GM23338 (cell line): Measurements from ENCODE around the gene GADD45GIP1. TPM values are rescaled to one million over a fixed set of nuclear protein-coding genes. Genes with fewer than 3 reads are reported as not detected.
A peak's percentile ranks its signal among the peaks of the same experiment; 100 is the strongest.

ENCODE experiments used
- ATAC-seq: fragments of 200-7000 bp; cut with Tn5 transposase; 3 replicates; pipeline ENCODE4 v1.9.1; 2020
- DNase-seq: peaks from one replicate; pipeline ENCODE4 v3.0.0-alpha.2; 2015; ENCODE audit warnings: low spot score
- H2AFZ ChIP-seq: fragments of 200-600 bp; sonication (generic); 2 replicates; pipeline ENCODE4 v1.8.0; 2016; ENCODE audit warnings: antibody characterized with exemption, mild to moderate bottlenecking, moderate library complexity
- H3F3A ChIP-seq: fragments of 200-600 bp; sonication (generic); replicated peaks from 2 replicates; pipeline ENCODE4 v1.8.0; 2017; ENCODE audit warnings: antibody characterized with exemption, mixed run types, low read depth
- H3K27ac ChIP-seq: fragments of 200-600 bp; sonication (generic); 2 replicates; pipeline ENCODE4 v1.6.1; 2016; ENCODE audit warnings: low read depth
- H3K27me3 ChIP-seq: fragments of 200-600 bp; sonication (generic); 2 replicates; pipeline ENCODE4 v1.8.0; 2016; ENCODE audit warnings: mild to moderate bottlenecking, mixed run types, moderate library complexity; ENCODE audit not compliant: insufficient read depth
- H3K36me3 ChIP-seq: fragments of 200-600 bp; sonication (generic); 2 replicates; pipeline ENCODE4 v1.8.0; 2016; ENCODE audit warnings: mild to moderate bottlenecking; ENCODE audit not compliant: insufficient read depth
- H3K4me1 ChIP-seq: fragments of 200-600 bp; sonication (generic); 2 replicates; pipeline ENCODE4 v1.8.0; 2016; ENCODE audit warnings: mild to moderate bottlenecking, moderate library complexity; ENCODE audit not compliant: insufficient read depth
- H3K4me2 ChIP-seq: fragments of 200-600 bp; sonication (generic); 2 replicates; pipeline ENCODE4 v1.7.1; 2017; ENCODE audit warnings: mixed run types
- H3K4me3 ChIP-seq: fragments of 200-600 bp; sonication (generic); 2 replicates; pipeline ENCODE4 v1.6.1; 2016; ENCODE audit warnings: mixed run types
- H3K79me2 ChIP-seq: fragments of 200-600 bp; sonication (generic); replicated peaks from 2 replicates; pipeline ENCODE4 v1.8.0; 2017; ENCODE audit warnings: mild to moderate bottlenecking; ENCODE audit not compliant: insufficient read depth
- H3K9me2 ChIP-seq: fragments of 200-600 bp; sonication (generic); 2 replicates; pipeline ENCODE4 v1.8.0; 2017; ENCODE audit not compliant: insufficient read depth
- H4K20me1 ChIP-seq: fragments of 200-600 bp; sonication (generic); replicated peaks from 2 replicates; pipeline ENCODE4 v1.8.0; 2017; ENCODE audit warnings: mild to moderate bottlenecking; ENCODE audit not compliant: insufficient read depth
- H3K27ac Mint-ChIP-seq: 2 replicates; pipeline ENCODE4 v1.8.0; 2020; ENCODE audit warnings: inconsistent platforms, mild to moderate bottlenecking, moderate library complexity, mixed read lengths
- H3K27me3 Mint-ChIP-seq: 3 replicates; pipeline ENCODE4 v1.8.0; 2022; ENCODE audit warnings: low read depth, mild to moderate bottlenecking, moderate library complexity, mixed read lengths, inconsistent platforms; ENCODE audit not compliant: insufficient read depth, poor library complexity
- H3K36me3 Mint-ChIP-seq: 3 replicates; pipeline ENCODE4 v1.8.0; 2021; ENCODE audit warnings: low read depth, mild to moderate bottlenecking, inconsistent platforms, moderate library complexity, mixed read lengths
- H3K4me1 Mint-ChIP-seq: 3 replicates; pipeline ENCODE4 v1.8.0; 2020; ENCODE audit warnings: mild to moderate bottlenecking, inconsistent platforms, mixed read lengths
- H3K4me3 Mint-ChIP-seq: 3 replicates; pipeline ENCODE4 v1.8.0; 2021; ENCODE audit warnings: moderate library complexity, mild to moderate bottlenecking, inconsistent platforms, mixed read lengths
- H3K9me3 Mint-ChIP-seq: 3 replicates; pipeline ENCODE4 v1.8.0; 2020; ENCODE audit warnings: moderate library complexity, mild to moderate bottlenecking, inconsistent platforms, mixed read lengths
- EZH2 ChIP-seq: fragments of 200-600 bp; sonication (generic); IDR thresholded peaks from one replicate; pipeline ENCODE4 v1.8.0; 2017; ENCODE audit warnings: antibody characterized with exemption, mild to moderate bottlenecking, low read depth; ENCODE audit not compliant: unreplicated experiment
- JUNB ChIP-seq: IDR thresholded peaks from one replicate; pipeline ENCODE4 v1.6.1; 2016; ENCODE audit warnings: antibody characterized with exemption; ENCODE audit not compliant: unreplicated experiment
- POLR2AphosphoS5 ChIP-seq: IDR thresholded peaks from 2 replicates; pipeline ENCODE4 v1.6.1; 2016; ENCODE audit warnings: antibody characterized with exemption, low read depth
- REST ChIP-seq: IDR thresholded peaks from one replicate; pipeline ENCODE4 v1.6.1; 2018; ENCODE audit warnings: antibody characterized with exemption; ENCODE audit not compliant: unreplicated experiment
- ZNF462 ChIP-seq: fragments of 250-450 bp; sonication (Bioruptor Pico); IDR thresholded peaks from 2 replicates; pipeline ENCODE4 v1.5.0; 2020; ENCODE audit warnings: mild to moderate bottlenecking, moderate library complexity
- polyA plus RNA-seq: library from polyadenylated mRNA; unstranded; fragments of >200 nt; fragmentation: Nextera tagmentation; extraction: Ambion mirVana; gene quantifications from 2 replicates; pipeline ENCODE4 v1.2.1, GENCODE V29; 2016
- total RNA-seq: library from RNA; depleted of rRNA; stranded (reverse); fragments of >200 nt; shearing (Covaris generic); gene quantifications from 2 replicates; pipeline ENCODE4 v1.2.3, GENCODE V29; 2014

GADD45GIP1 gene
- total and polyA plus RNA-seq, 2 experiments from 2014 or later: 63.9 to 255 TPM

- no peaks in the 10 kb centered on the region; the same call in 1 of the 2 replicates for H3K4me1 ChIP-seq
- no peaks in the 10 kb centered on the region; the same call in 1 of the 2 replicates for H4K20me1 ChIP-seq
- no peaks in the 10 kb centered on the region for H3K36me3 ChIP-seq
- peak within 1 kb of the TSS; percentile 92 for H2AFZ ChIP-seq
- peak within 1 kb of the TSS; percentile 49 for H3K4me3 ChIP-seq
- peaks cover 89% of the 10 kb centered on the region for H3K27me3 ChIP-seq
- Mint-ChIP-seq H3K4me3 (peak within 1 kb of the TSS; percentile 68), H3K36me3 (peaks cover 4% of the 10 kb centered on the region; the same call in 2 of the 3 replicates), H3K27me3 (peaks cover 88% of the 10 kb centered on the region), H3K9me3 (peaks cover 5% of the 10 kb centered on the region; the same call in 1 of the 3 replicates), H3K27ac (no peak within 1 kb of the TSS), H3K4me1 (peaks cover 7% of the 10 kb centered on the region)
- ATAC-seq: no peak; the same call in 2 of the 3 replicates
- peak; percentile 95 for TF ChIP-seq EZH2
- no peak for TF ChIP-seq POLR2AphosphoS5
- TF ChIP-seq JUNB: no peak
- no peak for TF ChIP-seq ZNF462 (CRISPR knock-in tag)
- no peak for TF ChIP-seq REST
- DNase-seq: peak; percentile 60
- no peak within 1 kb of the TSS for H3K27ac ChIP-seq
- peaks cover 8% of the 10 kb centered on the region; the same call in 1 of the 2 replicates for H3F3A ChIP-seq
- peak within 1 kb of the TSS; percentile 81 for H3K4me2 ChIP-seq
- no peaks in the 10 kb centered on the region for H3K79me2 ChIP-seq
- H3K9me2 ChIP-seq: no peaks in the 10 kb centered on the region
These were observed 37.9 kb upstream of the GADD45GIP1 start, which contains the start of gene NFIX for GRCh38 chr19:12994701-12995595. TSS of gene NFIX (plus strand) at chr19:12995475. CDS start at chr19:12995838, 363 bp downstream.
